Gastrocnemius medialis (tissue), 4 donors: ENCODE results near the gene TMCO4. TPM values are rescaled to one million over a fixed set of nuclear protein-coding genes. Genes with fewer than 3 reads are reported as not detected.

ENCODE experiments used
- ATAC-seq, 2 donors: fragments of 150-250 bp; one replicate each; pipeline ENCODE4 v1.9.1; 2016
- DNase-seq, 2 donors: peaks; one replicate each; pipeline ENCODE4 v3.0.0-alpha.2; 2019
- H3K27ac ChIP-seq, 4 donors: fragments of 200-600 bp; sonication (generic); 1 replicate in 1 of 4; 2 replicates in 3 of 4; pipeline ENCODE4 v1.5.1; 2016 to 2018; ENCODE audit warnings: mild to moderate bottlenecking in 2 of 4, moderate library complexity in 1 of 4
- H3K27me3 ChIP-seq, 3 donors: fragments of 200-600 bp; sonication (generic) in 2 of 3; 1 replicate in 1 of 3; 2 replicates in 2 of 3; pipeline versions ENCODE4 v1.5.1 to v1.6.0; 2016 to 2019; ENCODE audit warnings: mild to moderate bottlenecking in 1 of 3, moderate library complexity in 1 of 3
- H3K36me3 ChIP-seq, 2 donors: fragments of 200-600 bp; sonication (generic) in 1 of 2; one replicate each; pipeline ENCODE4 v1.5.1; 2017 to 2018
- H3K4me1 ChIP-seq, 2 donors: fragments of 200-600 bp; sonication (generic) in 1 of 2; one replicate each; pipeline ENCODE4 v1.5.1; 2016 to 2017; ENCODE audit warnings: mild to moderate bottlenecking in 2 of 2
- H3K4me3 ChIP-seq, 4 donors: fragments of 200-600 bp; sonication (generic) in 3 of 4; 1 replicate in 1 of 4; 2 replicates in 3 of 4; pipeline ENCODE4 v1.5.1; 2016 to 2019; ENCODE audit warnings: mild to moderate bottlenecking in 2 of 4
- H3K9me3 ChIP-seq, 3 donors: fragments of 200-600 bp; sonication (generic) in 2 of 3; 1 replicate in 1 of 3; 2 replicates in 2 of 3; pipeline ENCODE4 v1.5.1; 2016 to 2019
- CTCF ChIP-seq, 5 experiments: fragments of 450-650 bp in 3 of 5; fragments of 200-600 bp in 2 of 5; sonication (generic) in 2 of 5; IDR thresholded peaks in 4 of 5; conservative IDR thresholded peaks in 1 of 5; 1 replicate in 4 of 5; 2 replicates in 1 of 5; pipeline ENCODE4 v1.5.1; 2016 to 2019; ENCODE audit warnings: antibody characterized with exemption in 5 of 5, mild to moderate bottlenecking in 3 of 5, moderate library complexity in 3 of 5
- POLR2A ChIP-seq, 2 donors: fragments of 450-650 bp; IDR thresholded peaks; one replicate each; pipeline ENCODE4 v1.6.1; 2017; ENCODE audit warnings: antibody characterized with exemption in 2 of 2, mild to moderate bottlenecking in 2 of 2, moderate library complexity in 2 of 2
- in situ Hi-C, 4 donors: fragments of 200-750 bp; cut with MboI; loops; one replicate each; pipeline versions ENCODE4 v1.15.0 to v1.8.0; 2017; ENCODE audit warnings: low sequenced_read_pairs in 4 of 4
- intact Hi-C: fragments of 100-400 bp; cut with DNase I; formaldehyde crosslinking; loops from one replicate; pipeline ENCODE4 v1.15.1; 2023; ENCODE audit warnings: low total_unique reads
- total RNA-seq, 4 donors: library from RNA; depleted of rRNA; stranded (reverse); fragments of >200 nt; gene quantifications; one replicate each; pipeline versions ENCODE4 v1.1.0 to v1.2.3, GENCODE V29; 2016

TMCO4 gene
- total RNA-seq, 4 donors from 2014 or later: 0.95 to 3.9 (median 2.4) TPM

- in situ Hi-C loops (no loop called here), intact Hi-C loops (no loop called here)
- Histone ChIP-seq H3K9me3 (no peaks in the 10 kb centered on the region), H3K27me3 (no peaks in the 10 kb centered on the region), H3K36me3 (no peaks in the 10 kb centered on the region), H3K4me1 (peaks cover 0 to 7% of the 10 kb centered on the region in 2 donors), H3K4me3 (peak overlapping the region; percentile 64 to 83 (median 70)), H3K27ac (peak overlapping the region; percentile 44 to 71 (median 60))
- ATAC-seq (peak; percentile 66 to 72), DNase-seq (peak in 1 of 2 donors; percentile 19)
- TF ChIP-seq CTCF (IDR thresholded peaks at IDR 0.05 in 4 of 5, conservative IDR thresholded peaks at IDR 0.05 in 1 of 5) (no peak), POLR2A (IDR thresholded peaks at IDR 0.05) (no peak)
These were observed 524 bp upstream of the TMCO4 start for GRCh38 chr1:19800076-19800804.

- no peaks in the 10 kb centered on the region for H3K27me3 ChIP-seq
- ATAC-seq: no peak
These were observed 1.1 kb downstream of the TMCO4 start for GRCh38 chr1:19798486-19799229.

GRCh38 chr1:19797827-19798226 lies 1.9 kb downstream of the TMCO4 start:
- in situ Hi-C loops (no loop called here), intact Hi-C loops (no loop called here)
- DNase-seq (no peak), ATAC-seq (no peak)
- H3K4me1 ChIP-seq: peaks cover 0 to 7% of the 10 kb centered on the region in 2 donors
- H3K4me3 ChIP-seq: no peak overlapping the region
- H3K36me3 ChIP-seq: no peaks in the 10 kb centered on the region
- H3K27me3 ChIP-seq: no peaks in the 10 kb centered on the region
- no peak overlapping the region for H3K27ac ChIP-seq
- TF ChIP-seq POLR2A (IDR thresholded peaks at IDR 0.05) (no peak), CTCF (IDR thresholded peaks at IDR 0.05 in 4 of 5, conservative IDR thresholded peaks at IDR 0.05 in 1 of 5) (no peak)
- H3K9me3 ChIP-seq: no peaks in the 10 kb centered on the region

More at GRCh38 chr1:19798486-19799229, 1.1 kb downstream of the TMCO4 start:
- in situ Hi-C loops (no loop called here), intact Hi-C loops (no loop called here)
- Histone ChIP-seq H3K36me3 (no peaks in the 10 kb centered on the region), H3K4me3 (peak overlapping the region; percentile 64 to 83 (median 70)), H3K9me3 (no peaks in the 10 kb centered on the region), H3K4me1 (peaks cover 0 to 7% of the 10 kb centered on the region in 2 donors), H3K27ac (peak overlapping the region; percentile 54 to 71 (median 66))
- no peak for DNase-seq
- TF ChIP-seq POLR2A (IDR thresholded peaks at IDR 0.05): no peak
- TF ChIP-seq CTCF (IDR thresholded peaks at IDR 0.05 in 4 of 5, conservative IDR thresholded peaks at IDR 0.05 in 1 of 5): no peak

DNA sequence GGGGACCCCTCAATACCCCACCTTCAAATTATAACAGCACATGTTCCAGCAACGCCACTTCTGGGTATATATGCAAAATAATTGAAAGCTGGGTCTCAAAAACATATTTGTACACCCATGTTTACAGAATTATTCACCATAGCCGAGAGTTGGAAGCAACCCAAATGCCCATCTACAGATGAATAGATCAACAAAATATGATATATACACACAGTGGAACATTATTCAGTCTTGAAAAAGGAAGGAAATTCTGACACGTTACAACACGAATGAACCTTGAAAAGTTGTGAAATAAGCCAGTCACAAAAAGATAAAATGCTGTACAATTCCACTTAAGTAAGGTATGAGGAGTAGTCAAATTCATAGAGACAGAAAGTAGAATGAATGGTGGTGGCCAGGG lies 5.1 kb downstream of the TMCO4 start:
- in situ Hi-C loops: no loop called here
- no peak overlapping the region for H3K4me3 ChIP-seq
- intact Hi-C loops: no loop called here
- TF ChIP-seq POLR2A (IDR thresholded peaks at IDR 0.05) (no peak), CTCF (IDR thresholded peaks at IDR 0.05 in 4 of 5, conservative IDR thresholded peaks at IDR 0.05 in 1 of 5) (no peak)
- no peaks in the 10 kb centered on the region for H3K4me1 ChIP-seq
- ATAC-seq (no peak), DNase-seq (no peak)
- H3K36me3 ChIP-seq: no peaks in the 10 kb centered on the region
- H3K27me3 ChIP-seq: no peaks in the 10 kb centered on the region
- H3K9me3 ChIP-seq: no peaks in the 10 kb centered on the region
- no peak overlapping the region for H3K27ac ChIP-seq
